Measurements from ENCODE around the gene PLXNB1. TPM values are rescaled to one million over a fixed set of nuclear protein-coding genes. Genes with fewer than 3 reads are reported as not detected.

PLXNB1 gene
- total and polyA plus RNA-seq, 10 of the 15 experiments (the other 5 are each of a cell fraction or from before 2014, with no cell fraction given), result 0.18 to 15.1 (median 5.3) TPM

DNA sequence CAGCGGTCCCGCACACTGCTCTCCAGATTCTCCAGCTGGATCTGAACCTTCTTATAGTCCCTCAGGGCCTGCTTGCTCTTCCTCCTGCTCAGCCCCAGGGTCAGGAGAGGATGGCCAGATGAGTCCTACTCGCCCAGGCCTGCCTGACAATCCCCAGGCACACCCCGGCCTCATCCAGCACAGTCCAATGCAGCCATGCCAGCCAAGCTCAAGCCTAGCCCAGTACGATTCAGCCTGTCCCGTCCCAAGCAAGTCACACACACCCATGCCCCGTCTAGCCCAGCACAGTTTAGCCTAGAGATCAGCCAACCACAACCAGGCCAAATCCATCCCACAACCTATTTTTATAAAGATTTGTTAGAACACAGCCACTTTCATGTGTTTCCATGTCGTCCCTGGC lies 16.8 kb downstream of the PLXNB1 start:
- no peak overlapping the region for H3K9ac ChIP-seq (ENCODE audit: control insufficient read depth, insufficient read depth, low read length)
- DNase-seq (ENCODE audit: low read depth, low spot score), result no peak
- H3K4me1 ChIP-seq (ENCODE audit: control insufficient read depth, insufficient read depth, low read length), result no peaks in the 10 kb centered on the region
- WGBS (ENCODE audit: insufficient coverage, insufficient replicate concordance, low lambda C conversion rate, missing lambda C conversion rate), result 34% methylated on average over 8 of the region's 8 CpGs
- no peaks in the 10 kb centered on the region for H3K36me3 ChIP-seq (ENCODE audit: control insufficient read depth in 2 of 2, insufficient read depth in 2 of 2, low read length in 1 of 2)
- ChIA-PET SMC1A (ENCODE audit: uncharacterized antibody, unreplicated experiment) (interaction anchor here (0.9 kb wide), 1 partner anchor 23 kb away, joined by 3 read pairs; no protein-coding TSS in a partner anchor), POLR2A (no interaction called here), CTCF (interaction anchor here (2.7 to 22.0 kb wide), 2 partner anchors 12 to 23 kb away, joined by 8 to 757 read pairs; partner anchors contain the start of genes CCDC51 and TMA7), RAD21 (ENCODE audit: unreplicated experiment) (interaction anchor here (1.4 kb wide), 1 partner anchor 12 kb away, joined by 4 read pairs; no protein-coding TSS in a partner anchor)
- H3K4me2 ChIP-seq (ENCODE audit: control insufficient read depth, insufficient read depth), result no peak overlapping the region
- BruUV-seq (replicated peaks), result no TSS peak
- no peak overlapping the region for H3K27ac ChIP-seq (ENCODE audit: control insufficient read depth, insufficient read depth)
- H3K27me3 ChIP-seq (replicated peaks in 1 of 2; ENCODE audit: control insufficient read depth in 2 of 2, insufficient read depth in 2 of 2, low read length in 1 of 2), result no peaks in the 10 kb centered on the region
- no peak for ATAC-seq
- TF ChIP-seq BCLAF1 (IDR thresholded peaks at IDR 0.05) (no peak), JUND (IDR thresholded peaks at IDR 0.05; ENCODE audit: low read depth, low read length) (no peak), IRF4 (IDR thresholded peaks at IDR 0.05; ENCODE audit: low read depth, low read length) (no peak), MYB (IDR thresholded peaks at IDR 0.05; ENCODE audit: borderline replicate concordance, low read depth, low read length) (no peak), NFIC (IDR thresholded peaks at IDR 0.05; ENCODE audit: low read depth, low read length) (no peak), CBX3 (IDR thresholded peaks at IDR 0.05; ENCODE audit: borderline replicate concordance, low read depth) (no peak), POLR2A (IDR thresholded peaks at IDR 0.05; ENCODE audit: low read depth, low read length) (no peak), MTA2 (IDR thresholded peaks at IDR 0.05; ENCODE audit: low read depth) (no peak), FOXK2 (IDR thresholded peaks at IDR 0.05) (no peak), ZNF622 (IDR thresholded peaks at IDR 0.05) (no peak), RELB (IDR thresholded peaks at IDR 0.05; ENCODE audit: low read depth) (no peak), ZZZ3 (IDR thresholded peaks at IDR 0.05; ENCODE audit: control insufficient read depth, insufficient read length, low read depth) (no peak)
- TF ChIP-seq, protein P1, sequence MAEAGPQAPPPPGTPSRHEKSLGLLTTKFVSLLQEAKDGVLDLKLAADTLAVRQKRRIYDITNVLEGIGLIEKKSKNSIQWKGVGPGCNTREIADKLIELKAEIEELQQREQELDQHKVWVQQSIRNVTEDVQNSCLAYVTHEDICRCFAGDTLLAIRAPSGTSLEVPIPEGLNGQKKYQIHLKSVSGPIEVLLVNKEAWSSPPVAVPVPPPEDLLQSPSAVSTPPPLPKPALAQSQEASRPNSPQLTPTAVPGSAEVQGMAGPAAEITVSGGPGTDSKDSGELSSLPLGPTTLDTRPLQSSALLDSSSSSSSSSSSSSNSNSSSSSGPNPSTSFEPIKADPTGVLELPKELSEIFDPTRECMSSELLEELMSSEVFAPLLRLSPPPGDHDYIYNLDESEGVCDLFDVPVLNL (IDR thresholded peaks at IDR 0.05; ENCODE audit: low read depth, low read length), result no peak
- intact Hi-C loops (cut with micrococcal nuclease; ENCODE audit: unreplicated experiment) (no loop called here), in situ Hi-C loops (cut with MboI) (no loop called here)
- no peak for FAIRE-seq
- H3K4me3 ChIP-seq, result no peak overlapping the region
- H3K9me3 ChIP-seq (replicated peaks; ENCODE audit: control insufficient read depth, insufficient read depth, low read length), result no peaks in the 10 kb centered on the region
- H3K79me2 ChIP-seq (ENCODE audit: control insufficient read depth, insufficient read depth, low read length), result no peaks in the 10 kb centered on the region
- H2AFZ ChIP-seq (ENCODE audit: control insufficient read depth, low read depth, low read length), result no peak overlapping the region
- H4K20me1 ChIP-seq (ENCODE audit: control insufficient read depth, insufficient read depth), result no peaks in the 10 kb centered on the region
